HG03457 (cell line): ENCODE data around the gene GABBR2.

Experiments
- ATAC-seq: cut with Tn5 transposase; IDR thresholded peaks from one replicate; pipeline ENCODE4 v1.9.1; 2021; ENCODE audit warnings: moderate number of reproducible peaks; ENCODE audit not compliant: unreplicated experiment

GABBR2 gene

DNA sequence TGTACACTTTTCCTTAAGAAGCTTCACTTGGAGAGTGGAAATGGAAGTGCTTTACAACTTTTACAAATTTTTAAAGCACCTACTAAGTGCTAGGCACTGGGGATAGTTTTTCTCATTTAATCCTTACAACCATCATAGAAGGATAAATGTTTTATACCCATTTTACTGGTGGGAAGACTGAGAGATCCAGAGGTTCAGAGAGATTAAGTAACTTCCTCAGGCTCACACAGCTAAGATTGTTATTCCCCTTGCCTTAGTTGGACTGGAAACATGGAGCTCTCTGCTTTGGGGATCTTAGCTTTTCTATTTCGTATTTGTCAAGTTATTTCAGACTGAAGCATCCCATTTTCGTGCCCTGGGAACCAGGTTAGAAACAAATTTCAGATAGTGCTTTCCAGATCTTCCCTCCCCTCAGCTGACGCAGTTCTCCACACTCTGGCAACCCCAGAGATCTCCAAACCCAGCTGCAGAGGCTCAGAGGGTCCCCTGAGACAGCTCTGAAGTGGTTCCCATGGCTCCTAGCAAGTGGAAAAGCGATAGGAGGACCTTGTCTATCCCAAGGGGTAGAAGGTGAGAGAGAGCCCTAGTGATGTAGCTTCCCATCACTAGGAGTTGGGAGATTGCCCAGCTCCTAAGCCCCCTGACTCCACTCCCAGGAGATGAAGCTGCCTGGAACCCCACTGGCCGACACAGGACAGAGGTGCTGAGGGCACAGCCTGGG lies 16.2 kb upstream of the GABBR2 start:
- no peak for ATAC-seq

DNA sequence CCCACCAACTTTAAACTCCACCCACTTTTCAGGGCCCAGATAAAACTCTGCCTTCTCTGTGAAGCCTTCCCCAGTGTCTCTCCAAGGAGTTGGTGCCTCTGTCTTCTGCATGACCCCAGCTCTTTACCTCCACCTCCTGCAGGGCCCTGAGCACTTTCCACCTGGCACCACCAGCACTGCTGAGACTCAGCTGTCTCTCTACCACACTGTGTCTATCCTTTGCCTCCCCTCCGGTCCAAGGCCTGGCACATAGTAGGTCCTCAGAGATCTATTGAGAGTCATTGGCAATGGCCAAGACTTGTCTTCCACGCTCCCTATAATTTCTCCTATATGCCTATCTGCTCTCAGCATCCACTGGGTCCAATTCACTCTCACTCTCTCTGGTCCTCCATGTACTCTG lies 12.9 kb upstream of the GABBR2 start:
- no peak for ATAC-seq

GRCh38 chr9:98720402-98720801 lies 11.7 kb upstream of the GABBR2 start:
- no peak for ATAC-seq

DNA sequence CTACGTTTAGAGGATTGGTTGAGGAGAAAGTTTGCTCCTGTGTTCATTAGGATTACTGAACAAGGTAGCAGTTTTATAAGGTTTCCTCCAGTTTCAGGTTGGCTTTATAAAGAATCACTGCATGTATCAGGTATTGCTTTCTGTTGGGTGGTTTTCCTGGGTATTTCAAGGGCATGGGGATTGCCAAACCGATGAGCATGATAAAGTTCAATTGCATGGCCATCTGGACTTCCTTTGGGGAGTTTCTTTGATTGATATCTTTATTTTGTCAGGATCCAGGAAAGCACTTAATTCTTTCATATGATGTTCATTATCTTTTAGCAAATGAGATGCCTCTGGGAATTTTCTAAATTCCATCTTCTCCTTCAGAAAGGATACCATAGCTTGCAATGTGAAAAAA lies 10.3 kb upstream of the GABBR2 start:
- ATAC-seq, result no peak

DNA sequence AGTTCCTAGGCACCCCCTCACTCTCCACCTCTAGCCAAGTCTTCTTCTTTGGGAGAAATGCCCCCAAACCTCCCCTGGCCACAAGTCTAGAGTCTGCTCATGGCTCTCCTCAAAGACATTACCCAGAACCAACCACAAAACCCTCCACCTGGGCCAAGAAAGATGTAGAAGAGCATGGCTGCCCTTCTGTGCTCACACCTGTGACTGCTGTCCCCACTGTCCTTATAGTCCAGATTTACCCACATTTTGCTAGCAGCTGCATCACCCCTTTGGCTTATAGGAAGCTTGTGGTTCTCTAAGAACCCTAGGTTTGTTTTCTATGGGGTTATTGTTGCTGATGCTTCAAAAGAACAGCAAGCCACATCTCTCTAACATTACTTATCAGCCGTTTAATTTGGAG lies 6.1 kb upstream of the GABBR2 start:
- ATAC-seq, result no peak

GRCh38 chr9:98712987-98713386 lies 4.3 kb upstream of the GABBR2 start:
- ATAC-seq, result no peak

- no peak for ATAC-seq
These were observed 1.5 kb upstream of the GABBR2 start for GRCh38 chr9:98709968-98710965.

DNA sequence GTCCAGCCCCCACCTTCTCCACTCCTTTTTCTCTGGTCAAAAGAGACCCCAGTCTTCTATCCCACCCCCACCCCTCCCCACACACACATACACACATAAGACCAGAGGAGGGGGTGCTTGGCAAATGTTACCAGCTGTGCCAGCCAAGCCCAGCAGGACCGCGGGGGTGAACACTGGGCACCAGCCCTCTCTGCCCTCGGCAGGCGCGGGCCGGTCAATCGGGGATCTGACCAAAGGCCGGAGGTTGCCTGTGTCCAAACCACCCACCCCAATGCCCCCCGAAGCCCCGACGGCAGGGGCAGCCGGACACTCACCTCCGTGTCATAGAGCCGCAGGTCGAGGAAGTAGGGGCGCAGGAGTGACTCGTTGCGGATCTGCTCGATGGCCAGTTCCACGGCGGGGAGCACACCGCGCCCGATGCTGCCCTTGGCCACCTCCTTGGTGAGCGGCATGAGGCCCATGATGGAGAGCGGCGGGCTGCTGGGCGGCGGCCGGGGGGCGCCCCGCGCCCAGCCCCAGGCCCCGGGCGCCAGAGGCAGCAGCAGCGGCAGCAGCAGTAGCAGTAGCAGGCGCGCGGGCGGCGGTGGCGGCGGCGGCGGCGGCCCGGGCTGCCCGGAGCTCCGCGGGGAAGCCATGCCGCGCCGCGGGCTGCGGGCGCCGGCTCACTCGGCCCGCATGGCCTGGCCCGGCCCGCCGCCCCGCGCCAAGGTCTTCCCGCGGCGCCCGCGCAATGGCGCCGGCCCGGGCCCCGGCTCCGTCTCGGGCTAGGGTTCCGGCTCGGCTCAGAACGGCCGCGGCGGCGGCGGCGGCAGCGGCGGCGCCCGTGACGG lies 417 bp downstream of the GABBR2 start:
- ATAC-seq, result no peak

DNA sequence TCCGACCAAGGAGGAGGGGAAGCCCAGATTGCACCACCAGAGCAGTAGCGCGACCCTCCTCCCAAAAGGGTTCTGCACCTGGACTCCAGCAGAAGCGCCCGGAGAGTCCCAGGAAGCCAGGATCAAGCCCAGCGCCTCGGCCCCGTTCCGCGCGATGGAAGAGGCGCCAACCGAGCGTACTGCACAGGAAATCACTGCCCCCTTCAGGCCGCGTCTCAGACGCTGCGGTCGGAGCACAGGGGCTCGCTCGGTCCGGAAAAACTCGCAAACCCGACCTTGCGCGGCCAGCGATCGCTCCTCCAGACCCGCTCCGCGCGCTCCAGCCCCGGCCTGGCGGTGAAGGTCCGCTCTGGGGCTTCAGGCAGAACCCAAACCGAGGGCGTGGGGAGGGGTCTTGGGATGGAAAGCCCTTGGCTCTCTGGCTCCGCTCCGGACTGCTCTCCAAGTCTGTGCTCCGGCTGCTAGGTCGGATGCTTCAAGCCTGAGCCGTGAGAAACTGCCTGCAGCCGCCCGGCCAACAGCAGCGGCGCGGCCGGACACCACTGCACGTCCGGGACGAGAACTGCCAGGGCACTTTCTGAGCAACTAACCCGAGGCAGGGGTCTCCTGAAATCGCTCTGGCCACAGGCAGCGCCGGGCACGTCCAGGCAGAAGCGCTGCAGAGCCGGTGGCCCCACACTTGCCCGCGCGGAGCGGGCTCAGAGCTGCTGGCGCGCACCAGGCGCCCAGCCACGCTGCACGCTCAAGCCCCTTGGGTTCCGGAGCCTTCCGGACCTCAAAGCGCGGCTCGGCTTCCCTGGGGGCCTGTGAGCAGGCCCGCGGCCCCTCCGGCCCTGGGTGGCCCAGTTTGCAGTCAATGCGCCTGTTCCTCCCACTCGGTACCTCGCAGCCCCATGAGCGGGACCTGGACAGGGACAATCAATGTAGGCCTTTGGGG lies 1.3 kb downstream of the GABBR2 start:
- no peak for ATAC-seq

DNA sequence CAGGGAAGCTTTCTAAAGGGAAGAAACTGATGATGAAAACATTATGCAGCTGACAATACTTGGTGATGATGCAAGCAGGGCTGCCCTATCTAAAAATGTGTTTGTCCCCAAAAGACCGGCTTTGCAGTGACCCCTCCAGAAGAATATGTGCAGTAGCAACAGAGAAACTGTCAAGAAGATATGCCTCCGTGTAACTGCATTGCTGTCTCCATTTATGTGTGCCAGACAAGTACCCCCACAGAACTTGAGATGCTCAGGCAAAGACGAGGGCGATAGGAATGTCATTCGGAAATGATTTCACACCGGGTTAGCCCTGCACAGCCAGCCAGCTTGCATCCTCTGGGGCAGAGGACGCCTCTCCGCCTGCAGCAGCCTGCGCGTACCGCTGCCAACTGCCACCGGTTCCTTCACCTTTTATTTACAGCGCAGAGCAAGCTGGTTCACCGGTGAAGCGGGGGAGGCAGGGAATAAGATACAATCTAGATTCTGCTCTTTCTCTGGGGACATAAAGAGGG lies 2.0 kb downstream of the GABBR2 start:
- no peak for ATAC-seq

DNA sequence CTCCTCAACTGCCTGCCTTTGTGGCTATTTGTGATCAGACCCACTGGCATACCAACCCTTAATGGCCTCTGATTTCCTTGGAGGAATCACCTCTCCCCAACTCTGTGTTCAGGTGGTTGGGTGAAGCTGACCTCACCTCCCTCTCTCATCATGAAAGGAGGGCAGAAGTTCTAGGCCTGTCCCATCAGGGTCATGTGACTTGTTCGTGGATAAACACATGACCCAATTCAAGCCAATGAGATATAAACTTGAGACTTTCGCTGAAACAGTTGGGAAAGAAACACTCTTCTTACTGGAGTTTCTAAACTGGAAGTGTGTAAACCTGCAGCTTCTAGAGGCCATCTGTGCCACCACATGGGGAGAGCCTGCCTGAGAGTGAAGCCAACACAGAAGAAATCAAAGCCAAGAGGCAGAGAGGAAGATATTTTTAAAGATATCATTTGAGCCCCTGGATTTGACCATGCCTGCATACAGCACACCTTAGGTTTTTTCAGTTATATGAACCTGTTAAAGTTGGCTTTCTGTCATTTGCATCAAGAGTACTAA lies 5.8 kb downstream of the GABBR2 start:
- ATAC-seq, result no peak

- no peak for ATAC-seq
These were observed 6.4 kb downstream of the GABBR2 start for GRCh38 chr9:98702340-98702739.

- ATAC-seq, result no peak
These were observed 7.2 kb downstream of the GABBR2 start for GRCh38 chr9:98701576-98701975.

DNA sequence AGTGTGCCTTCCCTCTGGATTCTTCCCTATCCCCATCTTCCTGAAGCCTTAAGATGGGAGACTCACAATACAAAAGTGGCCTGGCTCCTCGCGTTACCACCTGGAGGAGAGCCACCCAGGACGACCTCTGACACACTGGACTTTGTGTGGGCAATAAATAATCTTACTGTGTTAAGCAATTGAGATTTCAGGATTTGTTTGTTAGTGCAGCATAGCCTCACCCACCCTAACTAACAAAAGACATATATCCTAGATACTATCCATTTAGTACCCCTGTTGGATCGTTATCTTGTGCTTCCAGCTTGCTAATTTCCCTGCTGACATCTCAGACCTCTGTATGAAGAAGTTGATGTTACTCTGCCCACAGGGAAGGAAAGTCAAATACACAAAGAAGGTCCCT lies 7.9 kb downstream of the GABBR2 start:
- no peak for ATAC-seq

DNA sequence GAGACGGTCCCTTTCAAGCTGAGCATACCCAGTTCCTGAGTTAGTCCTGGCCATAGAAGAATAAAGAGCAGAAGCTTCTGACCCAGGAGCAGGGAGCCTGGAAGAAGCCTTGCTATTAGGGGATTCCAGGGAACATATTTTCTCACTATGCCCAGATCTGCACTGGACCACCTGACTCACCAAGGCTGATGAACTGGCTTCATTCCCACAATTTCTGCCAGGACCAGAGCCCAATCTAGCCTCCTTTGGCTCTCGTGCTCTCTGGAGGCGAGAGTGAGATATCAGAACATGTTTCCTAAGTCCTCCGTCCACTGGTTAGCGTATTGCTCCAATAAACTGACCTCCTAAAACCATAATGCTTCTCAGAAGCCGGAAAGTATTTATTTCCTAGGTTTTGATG lies 9.9 kb downstream of the GABBR2 start:
- ATAC-seq, result no peak

GRCh38 chr9:98694943-98695342 lies 13.8 kb downstream of the GABBR2 start:
- ATAC-seq, result no peak

DNA sequence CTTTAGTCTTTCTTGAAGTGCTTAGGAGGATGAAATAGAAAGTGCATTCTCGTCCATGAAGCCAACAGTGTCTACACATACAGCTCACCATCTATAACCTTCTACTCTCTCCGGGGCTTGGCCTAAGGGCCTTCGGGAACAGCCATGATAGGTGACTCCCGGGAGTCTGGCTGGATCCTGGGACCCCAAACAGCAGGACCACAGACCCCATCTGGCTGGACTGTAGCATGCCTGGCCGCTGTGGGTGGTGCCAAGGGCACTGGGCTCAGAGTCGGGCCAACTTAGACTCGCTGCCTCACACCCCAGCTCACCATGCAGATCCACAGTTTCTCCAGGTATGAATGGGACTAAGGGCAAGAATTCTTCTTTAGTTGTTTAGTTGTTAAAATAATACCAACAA lies 16.3 kb downstream of the GABBR2 start:
- no peak for ATAC-seq

GRCh38 chr9:98691890-98692289 lies 16.8 kb downstream of the GABBR2 start:
- ATAC-seq, result no peak

GRCh38 chr9:98690686-98691085 lies 18.0 kb downstream of the GABBR2 start:
- ATAC-seq, result no peak
